ENCODE data around the gene TUBA1A.
"Not testable (repeated sequence)": the region's sequence is repeated elsewhere in the genome, so short reads cannot be mapped to it uniquely, and the experiment has no call there.

GRCh38 chr12:49186307-49186706 is 2.6 kb downstream of the TUBA1A start:
- not testable (repeated sequence) for TF ChIP-seq POLR2AphosphoS5 (IDR thresholded peaks at IDR 0.05; ENCODE audit: low read depth, low read length); POLR2A (IDR thresholded peaks at IDR 0.05; ENCODE audit: low read depth, low read length); TAF1 (IDR thresholded peaks at IDR 0.05; ENCODE audit: borderline replicate concordance, low read depth, low read length)
